GM10847 (cell line): Measurements from ENCODE around the gene ANKRD30B.

Source experiments
- POLR2A ChIP-seq: IDR thresholded peaks from 2 replicates; pipeline ENCODE4 v1.6.1; 2011; ENCODE audit not compliant: insufficient read length; ENCODE audit errors: extremely low read depth

The ANKRD30B gene, protein sequence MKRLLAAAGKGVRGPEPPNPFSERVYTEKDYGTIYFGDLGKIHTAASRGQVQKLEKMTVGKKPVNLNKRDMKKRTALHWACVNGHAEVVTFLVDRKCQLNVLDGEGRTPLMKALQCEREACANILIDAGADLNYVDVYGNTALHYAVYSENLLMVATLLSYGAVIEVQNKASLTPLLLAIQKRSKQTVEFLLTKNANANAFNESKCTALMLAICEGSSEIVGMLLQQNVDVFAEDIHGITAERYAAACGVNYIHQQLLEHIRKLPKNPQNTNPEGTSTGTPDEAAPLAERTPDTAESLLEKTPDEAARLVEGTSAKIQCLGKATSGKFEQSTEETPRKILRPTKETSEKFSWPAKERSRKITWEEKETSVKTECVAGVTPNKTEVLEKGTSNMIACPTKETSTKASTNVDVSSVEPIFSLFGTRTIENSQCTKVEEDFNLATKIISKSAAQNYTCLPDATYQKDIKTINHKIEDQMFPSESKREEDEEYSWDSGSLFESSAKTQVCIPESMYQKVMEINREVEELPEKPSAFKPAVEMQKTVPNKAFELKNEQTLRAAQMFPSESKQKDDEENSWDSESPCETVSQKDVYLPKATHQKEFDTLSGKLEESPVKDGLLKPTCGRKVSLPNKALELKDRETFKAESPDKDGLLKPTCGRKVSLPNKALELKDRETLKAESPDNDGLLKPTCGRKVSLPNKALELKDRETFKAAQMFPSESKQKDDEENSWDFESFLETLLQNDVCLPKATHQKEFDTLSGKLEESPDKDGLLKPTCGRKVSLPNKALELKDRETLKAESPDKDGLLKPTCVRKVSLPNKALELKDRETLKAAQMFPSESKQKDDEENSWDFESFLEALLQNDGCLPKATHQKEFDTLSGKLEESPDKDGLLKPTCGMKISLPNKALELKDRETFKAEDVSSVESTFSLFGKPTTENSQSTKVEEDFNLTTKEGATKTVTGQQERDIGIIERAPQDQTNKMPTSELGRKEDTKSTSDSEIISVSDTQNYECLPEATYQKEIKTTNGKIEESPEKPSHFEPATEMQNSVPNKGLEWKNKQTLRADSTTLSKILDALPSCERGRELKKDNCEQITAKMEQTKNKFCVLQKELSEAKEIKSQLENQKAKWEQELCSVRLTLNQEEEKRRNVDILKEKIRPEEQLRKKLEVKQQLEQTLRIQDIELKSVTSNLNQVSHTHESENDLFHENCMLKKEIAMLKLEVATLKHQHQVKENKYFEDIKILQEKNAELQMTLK (N-terminal part only)

DNA sequence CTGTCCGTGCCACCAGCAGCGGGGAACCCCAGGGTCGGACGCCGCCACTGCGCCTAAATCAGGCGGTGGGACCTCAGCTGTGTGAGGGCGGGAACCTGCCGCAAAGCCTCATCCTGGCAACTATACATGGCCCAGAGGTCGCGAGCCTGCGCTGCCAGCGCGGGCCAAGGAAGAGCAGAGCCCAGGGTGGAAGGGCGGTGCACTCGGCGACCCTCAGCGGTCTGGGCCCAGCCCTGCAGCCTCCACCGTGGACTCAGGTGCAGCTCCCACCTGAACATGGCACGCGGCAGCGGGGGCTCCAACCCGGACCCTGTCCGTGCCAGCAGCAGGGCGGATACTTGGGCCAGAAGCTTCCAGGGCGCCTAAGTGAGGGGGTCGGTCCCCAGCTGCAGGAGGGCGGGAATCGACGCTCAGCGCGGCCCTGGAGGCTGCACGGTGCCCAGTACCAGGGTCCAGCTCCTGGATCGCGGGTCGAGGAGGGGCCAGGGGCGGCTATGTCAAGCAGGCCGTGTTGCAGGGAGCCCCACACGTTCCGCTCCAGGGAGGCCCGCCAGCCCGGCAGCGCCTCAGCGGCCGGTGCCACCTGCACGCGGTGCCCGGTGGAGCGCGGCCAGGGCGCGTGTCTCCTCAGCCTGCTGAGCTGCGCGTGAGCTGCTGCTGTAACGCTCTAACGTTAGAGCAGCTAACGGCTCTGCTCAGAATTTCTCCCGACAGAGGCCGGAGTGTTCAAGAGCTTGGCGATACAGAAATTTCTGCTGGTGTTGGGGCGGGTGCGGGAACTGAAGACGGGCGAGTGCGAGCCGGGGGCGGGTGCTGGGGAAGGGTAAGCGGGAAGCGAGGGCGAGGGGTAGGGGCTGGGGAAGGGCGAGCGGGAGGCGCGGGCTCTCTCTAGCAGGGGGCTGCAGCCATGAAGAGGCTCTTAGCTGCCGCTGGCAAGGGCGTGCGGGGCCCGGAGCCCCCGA is at the start of gene ANKRD30B:
Gene ANKRD30B, plus strand, starts transcription at position 660 of the 962 bp plus-strand sequence. Its CDS starts 248 bp downstream, at position 908.
- TF ChIP-seq POLR2A, result no peak

DNA sequence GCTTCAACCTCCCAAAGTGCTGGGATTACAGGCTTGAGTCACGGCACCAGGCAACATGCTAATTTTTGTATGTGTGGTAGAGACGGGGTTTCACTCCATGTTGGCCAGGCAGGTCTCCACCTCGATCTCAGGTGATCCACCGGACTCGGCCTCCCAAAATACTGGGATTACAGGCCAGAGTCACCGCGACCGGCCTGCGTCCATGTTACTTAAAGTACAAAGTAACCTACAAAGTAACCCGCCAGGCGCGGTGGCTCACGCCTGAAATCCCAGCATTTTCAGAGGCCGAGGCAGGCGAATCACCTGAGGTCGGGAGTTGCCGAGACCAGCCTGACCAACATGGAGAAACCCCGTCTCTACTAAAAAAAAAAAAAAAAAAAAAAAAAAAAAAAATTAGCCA is 1.1 kb upstream of the ANKRD30B start:
- no peak for TF ChIP-seq POLR2A

DNA sequence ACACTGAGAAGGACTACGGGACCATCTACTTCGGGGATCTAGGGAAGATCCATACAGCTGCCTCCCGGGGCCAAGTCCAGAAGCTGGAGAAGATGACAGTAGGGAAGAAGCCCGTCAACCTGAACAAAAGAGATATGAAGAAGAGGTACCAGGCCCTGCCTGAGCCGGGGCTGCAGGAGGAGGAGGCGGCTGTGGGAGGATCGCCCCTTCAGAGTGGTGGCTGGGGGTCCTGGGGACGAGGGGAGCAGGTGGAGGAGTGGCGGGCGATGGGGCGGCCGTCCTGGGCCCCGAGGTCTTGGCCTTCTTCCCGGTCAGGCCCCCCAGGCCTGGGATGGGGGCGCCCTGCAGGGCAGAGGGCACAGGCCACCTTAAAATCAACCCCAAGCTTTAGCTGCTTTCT is 524 bp downstream of the ANKRD30B start:
- no peak for TF ChIP-seq POLR2A

DNA sequence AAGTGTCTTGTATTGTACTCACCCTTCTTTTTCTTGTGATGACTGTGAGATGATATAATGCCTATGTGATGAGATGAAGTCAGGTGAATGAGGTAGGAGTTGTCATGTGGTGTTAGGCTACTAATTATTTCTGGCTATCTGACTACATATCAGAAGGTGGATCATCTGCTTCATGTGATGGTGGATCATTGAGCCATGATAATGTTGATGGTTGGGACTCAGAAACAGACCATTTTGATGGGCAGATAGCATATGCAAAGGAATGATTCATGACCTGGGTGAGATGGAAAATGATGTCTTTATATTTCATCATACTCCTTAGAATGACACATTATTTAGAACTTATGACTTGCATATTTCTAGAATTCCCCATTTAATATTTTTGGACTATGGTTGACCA is 19.5 kb downstream of the ANKRD30B start:
- no peak for TF ChIP-seq POLR2A

DNA sequence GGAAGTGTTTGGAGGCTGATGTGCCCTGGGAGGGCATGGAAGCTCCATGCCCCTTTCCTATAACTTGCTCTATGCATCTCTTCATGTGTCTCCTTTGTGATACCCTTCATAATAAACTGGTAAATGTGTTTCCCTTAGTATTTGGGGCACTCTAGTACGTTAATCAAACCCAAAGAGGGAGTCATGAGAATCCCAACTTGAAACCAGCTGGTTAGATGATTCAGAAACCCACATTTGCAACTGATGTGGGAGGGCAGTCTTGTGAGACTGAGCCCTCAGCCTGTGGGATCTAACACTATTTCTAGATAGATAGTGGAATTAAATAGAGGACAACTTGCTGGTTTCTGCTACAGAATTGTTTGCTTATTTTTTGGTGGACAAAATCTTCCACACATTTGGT is 20.3 kb downstream of the ANKRD30B start:
- no peak for TF ChIP-seq POLR2A

DNA sequence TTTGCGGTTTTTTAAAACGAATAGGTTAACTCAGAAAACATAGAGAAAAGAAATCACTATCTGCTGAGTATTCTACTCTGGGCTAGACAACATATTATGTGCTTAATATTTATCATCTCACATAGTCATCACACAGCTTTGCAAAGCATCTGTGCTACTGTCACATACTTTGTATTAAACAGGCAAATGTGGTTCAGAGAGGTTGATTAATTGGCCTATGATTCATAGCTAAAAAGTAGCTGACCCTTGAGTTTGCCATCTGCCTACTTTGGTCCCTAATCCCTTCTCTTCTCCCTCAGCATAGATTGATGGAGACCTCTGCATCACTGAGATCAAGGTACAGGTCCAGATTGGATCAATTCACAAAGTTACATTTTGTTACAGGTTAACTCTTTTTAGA is 21.4 kb downstream of the ANKRD30B start:
- TF ChIP-seq POLR2A, result no peak

DNA sequence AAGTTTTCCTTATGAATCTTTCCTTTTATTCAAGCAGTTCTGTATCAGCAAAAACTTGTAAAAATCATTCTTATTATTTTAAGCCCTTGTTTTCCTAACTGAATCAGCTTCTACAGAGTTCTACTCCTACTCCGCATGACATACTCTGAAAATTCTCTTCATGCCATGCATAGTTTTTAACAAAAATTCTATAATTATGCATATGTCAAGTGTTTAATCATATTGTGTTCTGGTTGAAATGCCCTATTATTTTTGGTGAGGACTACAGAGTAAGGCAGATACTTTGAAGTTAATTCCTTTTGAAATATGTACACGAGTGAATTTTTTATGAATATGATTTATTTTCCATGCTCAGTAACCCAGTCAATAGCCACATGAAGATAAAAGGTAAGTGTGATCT is 28.8 kb downstream of the ANKRD30B start:
- no peak for TF ChIP-seq POLR2A

DNA sequence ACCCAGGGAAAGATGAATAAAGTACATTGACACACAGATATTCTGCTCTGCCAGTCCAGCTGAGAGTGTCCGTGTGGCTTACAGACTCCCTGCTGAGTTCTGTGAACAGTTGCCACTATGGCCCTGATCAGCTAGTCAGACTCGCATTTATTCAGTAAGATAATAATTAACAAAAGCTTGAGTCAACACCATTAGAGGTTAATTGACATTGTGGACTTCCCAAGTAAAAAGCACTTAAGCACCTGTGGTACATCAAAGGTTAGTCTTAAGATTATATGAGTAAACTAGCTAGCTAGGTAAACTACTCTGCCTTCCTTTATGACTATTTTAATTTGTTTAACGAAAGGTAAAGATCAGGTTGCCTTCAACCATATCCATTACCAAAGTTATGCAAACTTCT is 33.7 kb downstream of the ANKRD30B start:
- no peak for TF ChIP-seq POLR2A

DNA sequence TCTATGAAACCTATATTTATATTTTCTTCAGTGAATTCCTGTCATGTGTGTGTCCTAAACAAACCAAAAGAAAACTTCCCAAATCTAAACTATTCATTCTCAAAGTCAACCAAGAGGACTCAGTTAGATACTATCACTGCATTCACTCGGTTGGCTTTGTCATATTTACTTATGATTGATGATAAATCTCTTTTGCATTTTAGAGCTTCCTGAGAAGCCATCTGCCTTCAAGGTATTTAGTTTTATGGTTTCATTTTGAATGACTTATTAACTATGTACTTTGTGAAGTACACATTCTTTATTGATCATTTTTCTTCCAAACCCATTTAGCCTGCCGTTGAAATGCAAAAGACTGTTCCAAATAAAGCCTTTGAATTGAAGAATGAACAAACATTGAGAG is 36.2 kb downstream of the ANKRD30B start:
- TF ChIP-seq POLR2A, result no peak

DNA sequence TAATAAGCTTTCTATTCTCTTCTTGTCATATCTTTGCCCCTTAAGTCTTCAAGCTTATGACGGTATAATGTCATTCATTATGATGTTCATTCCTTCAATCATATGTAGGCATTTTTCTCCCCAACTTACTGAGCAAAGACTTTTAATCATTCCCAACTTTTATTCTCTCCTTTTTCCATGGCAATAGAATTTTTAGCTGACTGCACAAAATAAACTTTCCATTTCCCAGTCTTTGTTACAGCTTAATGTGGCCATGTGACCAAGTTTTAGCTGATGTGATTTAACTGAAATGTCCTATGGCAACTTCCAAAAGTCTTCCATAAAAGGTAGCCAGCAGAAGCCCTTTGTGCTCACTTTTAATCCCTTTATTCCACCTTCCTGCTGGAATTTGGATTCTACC is 152.5 kb downstream of the ANKRD30B start:
- TF ChIP-seq POLR2A, result no peak
